ENCODE data around the gene SLC25A30. TPM values are rescaled to one million over a fixed set of nuclear protein-coding genes. Genes with fewer than 3 reads are reported as not detected.

SLC25A30 gene
- total and polyA plus RNA-seq, 9 of the 15 experiments (the other 6 are each of a cell fraction or from before 2014, with no cell fraction given) = 1.1 to 11.1 (median 5.6) TPM

- Histone ChIP-seq H3K27ac (ENCODE audit: extremely low read depth, low read depth, low read length) (no peak overlapping the region), H2AFZ (ENCODE audit: low read depth, low read length) (no peak overlapping the region), H3K4me2 (ENCODE audit: insufficient read depth, low read length) (no peak overlapping the region), H3K79me2 (ENCODE audit: control insufficient read depth, insufficient read depth, low read length) (no peaks in the 10 kb centered on the region), H3K4me3 (no peak overlapping the region), H3K9ac (ENCODE audit: insufficient read depth in 1 of 2, low read depth in 2 of 2, low read length in 2 of 2) (no peak overlapping the region), H3K9me3 (replicated peaks; ENCODE audit: control insufficient read depth, insufficient read depth, low read depth, low read length) (no peaks in the 10 kb centered on the region), H3K4me1 (replicated peaks in 1 of 2; ENCODE audit: control insufficient read depth in 2 of 2, insufficient read depth in 2 of 2, low read length in 2 of 2) (peaks cover 8 to 12% of the 10 kb centered on the region in 2 experiments; a peak in 4 of 5 replicates), H3K9me1 (ENCODE audit: control insufficient read depth, insufficient read depth, low read length) (no peaks in the 10 kb centered on the region), H3K27me3 (ENCODE audit: control insufficient read depth in 2 of 2, insufficient read depth in 2 of 2, low read length in 2 of 2) (no peaks in the 10 kb centered on the region), H3K36me3 (ENCODE audit: control insufficient read depth, insufficient read depth, low read length) (no peaks in the 10 kb centered on the region), H4K20me1 (replicated peaks; ENCODE audit: control insufficient read depth, insufficient read depth, low read length) (no peaks in the 10 kb centered on the region)
- ChIA-PET CTCF (ENCODE audit: low intra/inter-chr PET ratio) (no interaction called here), POLR2A (interaction anchor here (0.6 kb wide), 1 partner anchor 136 kb away, joined by 5 read pairs; no protein-coding TSS in a partner anchor)
- 28% methylated on average over 4 of the region's 4 CpGs for WGBS (ENCODE audit: insufficient coverage, low coverage, missing lambda C conversion rate)
- intact Hi-C loops (cut with micrococcal nuclease) = no loop called here
- in situ Hi-C loops (cut with MboI) = loop anchor here (25.0 kb wide), 1 partner anchor 344 kb away; the partner anchor contains the start of gene CBY2
- DNase-seq (ENCODE audit: extremely low read depth in 1 of 4, low spot score in 3 of 4) = no peak
- no peak for FAIRE-seq
- ATAC-seq = no peak
- no TSS peak for BruUV-seq (replicated peaks)
- TF ChIP-seq THAP7 (CRISPR knock-in tag; IDR thresholded peaks at IDR 0.05) (no peak), FOXJ3 (CRISPR knock-in tag; IDR thresholded peaks at IDR 0.05) (no peak), POLR2G (IDR thresholded peaks at IDR 0.05; ENCODE audit: low read depth, low read length) (no peak), GABPB2 (CRISPR knock-in tag; conservative IDR thresholded peaks at IDR 0.05) (no peak), ZNF830 (CRISPR knock-in tag; IDR thresholded peaks at IDR 0.05) (no peak), NFIC (IDR thresholded peaks at IDR 0.05) (no peak), GTF2B (IDR thresholded peaks at IDR 0.05; ENCODE audit: extremely low read depth, insufficient read length) (no peak), ZNF12 (CRISPR knock-in tag; IDR thresholded peaks at IDR 0.05) (no peak)
Observed at GRCh38 chr13:45368005-45368404, 50.2 kb downstream of the SLC25A30 start.

All from K562 (cell line).